AG09309 (cell line): ENCODE data around the gene TTC7B.

Experiments used
- DNase-seq: peaks from one replicate; pipeline ENCODE4 v3.0.0-alpha.2; 2010; ENCODE audit warnings: low read depth
- H3K4me3 ChIP-seq: 2 replicates; pipeline ENCODE4 v1.5.1; 2011; ENCODE audit warnings: mild to moderate bottlenecking, low read depth, low read length, moderate library complexity; ENCODE audit not compliant: control insufficient read depth
- TF ChIP-seq, protein P1 (sequence below): IDR thresholded peaks from 2 replicates; pipeline ENCODE4 v1.5.1; 2011; ENCODE audit warnings: mild to moderate bottlenecking, low read depth, low read length, inconsistent platforms; ENCODE audit not compliant: insufficient read depth, control insufficient read depth; ENCODE audit errors: missing control alignments

TTC7B gene

DNA sequence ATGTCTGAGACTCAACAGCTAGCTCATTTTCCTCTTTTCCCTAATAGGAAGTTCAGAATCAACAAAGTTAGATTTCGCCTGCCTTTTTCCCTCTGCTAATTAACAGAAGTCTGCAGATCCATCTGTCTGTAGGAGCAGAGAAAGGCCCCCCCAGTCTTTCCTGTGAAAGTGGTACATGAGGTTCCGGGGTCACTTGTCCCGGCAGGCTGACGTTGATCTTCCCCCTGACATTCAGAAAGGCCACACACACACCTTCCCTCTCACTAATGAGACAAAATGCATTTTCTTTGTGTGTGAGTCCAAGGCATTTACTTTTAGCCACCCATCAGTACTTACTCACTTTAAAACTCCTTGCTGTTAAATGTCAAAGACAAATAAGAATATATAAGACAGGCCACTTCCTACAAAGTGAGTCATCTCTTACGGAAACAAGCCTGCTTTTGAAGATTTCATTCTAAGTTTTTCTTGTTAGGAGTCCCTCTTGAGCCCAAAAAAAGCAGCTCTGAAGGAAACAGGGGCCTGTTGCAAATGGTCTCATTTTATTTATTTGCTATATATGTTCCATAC, 138.7 kb downstream of the TTC7B start:
- no peak overlapping the region for H3K4me3 ChIP-seq
- DNase-seq = no peak
- TF ChIP-seq, protein P1, sequence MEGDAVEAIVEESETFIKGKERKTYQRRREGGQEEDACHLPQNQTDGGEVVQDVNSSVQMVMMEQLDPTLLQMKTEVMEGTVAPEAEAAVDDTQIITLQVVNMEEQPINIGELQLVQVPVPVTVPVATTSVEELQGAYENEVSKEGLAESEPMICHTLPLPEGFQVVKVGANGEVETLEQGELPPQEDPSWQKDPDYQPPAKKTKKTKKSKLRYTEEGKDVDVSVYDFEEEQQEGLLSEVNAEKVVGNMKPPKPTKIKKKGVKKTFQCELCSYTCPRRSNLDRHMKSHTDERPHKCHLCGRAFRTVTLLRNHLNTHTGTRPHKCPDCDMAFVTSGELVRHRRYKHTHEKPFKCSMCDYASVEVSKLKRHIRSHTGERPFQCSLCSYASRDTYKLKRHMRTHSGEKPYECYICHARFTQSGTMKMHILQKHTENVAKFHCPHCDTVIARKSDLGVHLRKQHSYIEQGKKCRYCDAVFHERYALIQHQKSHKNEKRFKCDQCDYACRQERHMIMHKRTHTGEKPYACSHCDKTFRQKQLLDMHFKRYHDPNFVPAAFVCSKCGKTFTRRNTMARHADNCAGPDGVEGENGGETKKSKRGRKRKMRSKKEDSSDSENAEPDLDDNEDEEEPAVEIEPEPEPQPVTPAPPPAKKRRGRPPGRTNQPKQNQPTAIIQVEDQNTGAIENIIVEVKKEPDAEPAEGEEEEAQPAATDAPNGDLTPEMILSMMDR = no peak

GRCh38 chr14:90676912-90677311, 139.3 kb downstream of the TTC7B start:
- DNase-seq = no peak
- TF ChIP-seq, protein P1 = no peak
- H3K4me3 ChIP-seq = no peak overlapping the region

DNA sequence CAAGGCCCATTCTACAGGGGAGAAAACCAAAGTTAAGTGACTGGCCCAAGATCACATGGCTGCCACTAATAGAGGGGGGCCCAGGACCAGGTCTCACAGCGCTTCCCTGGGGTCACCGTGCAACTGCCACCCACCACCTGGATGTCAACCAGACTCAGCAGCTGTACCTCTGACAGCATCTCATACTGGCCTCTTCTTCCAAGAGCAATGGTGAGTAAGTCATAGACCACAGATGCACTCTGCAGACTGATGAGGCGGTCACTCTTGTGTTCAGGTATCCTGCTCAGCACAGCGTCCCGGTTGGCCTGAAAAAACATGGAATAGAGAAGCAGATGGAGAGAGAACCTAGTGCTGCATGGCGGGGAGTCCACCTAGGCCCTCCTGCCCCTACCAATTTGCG, 139.9 kb downstream of the TTC7B start:
- TF ChIP-seq, protein P1 = no peak
- H3K4me3 ChIP-seq = no peak overlapping the region
- no peak for DNase-seq

DNA sequence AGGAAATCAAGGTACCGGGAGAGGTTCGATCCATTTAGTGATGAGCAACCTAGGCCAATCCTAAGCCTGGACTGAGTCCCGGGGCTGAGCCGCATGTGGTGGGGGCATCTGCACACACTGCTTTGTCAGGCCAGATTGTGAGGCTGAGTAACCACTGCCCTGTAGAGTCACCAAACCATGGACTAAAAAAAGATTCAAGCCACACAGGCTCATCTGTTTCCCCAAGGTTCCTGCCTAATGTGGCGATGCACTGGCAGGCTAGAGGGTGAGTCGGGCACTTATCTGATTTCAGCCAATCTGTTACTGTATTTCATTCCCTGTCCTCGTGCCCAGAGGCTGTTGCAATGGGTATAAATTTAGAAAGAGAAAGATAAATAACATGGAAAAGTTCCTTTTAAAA, 140.8 kb downstream of the TTC7B start:
- DNase-seq = peak; percentile 61
- TF ChIP-seq, protein P1 = no peak
- H3K4me3 ChIP-seq = no peak overlapping the region

- DNase-seq = no peak
- H3K4me3 ChIP-seq = no peak overlapping the region
- TF ChIP-seq, protein P1 = no peak
Observed at GRCh38 chr14:90674716-90675115, 141.5 kb downstream of the TTC7B start.

GRCh38 chr14:90674043-90674670, 142.1 kb downstream of the TTC7B start:
- no peak for DNase-seq
- H3K4me3 ChIP-seq = no peak overlapping the region
- TF ChIP-seq, protein P1 = no peak
